GM12801 (cell line): ENCODE data around the gene CHID1.

Source experiments
- CTCF ChIP-seq: IDR thresholded peaks from one replicate; pipeline ENCODE4 v1.5.1; 2011; ENCODE audit warnings: control low read depth; ENCODE audit not compliant: insufficient read length; ENCODE audit errors: extremely low read depth

CHID1 gene

GRCh38 chr11:931385-931784 lies 20.8 kb upstream of the CHID1 start:
- no peak for TF ChIP-seq CTCF

- TF ChIP-seq CTCF: no peak
These were observed 18.8 kb upstream of the CHID1 start for GRCh38 chr11:929405-929804.

GRCh38 chr11:928786-929185 lies 18.2 kb upstream of the CHID1 start:
- TF ChIP-seq CTCF: no peak

GRCh38 chr11:927871-928270 lies 17.3 kb upstream of the CHID1 start:
- no peak for TF ChIP-seq CTCF

- TF ChIP-seq CTCF: no peak
These were observed 15.8 kb upstream of the CHID1 start for GRCh38 chr11:926341-926916.

GRCh38 chr11:925496-926301 lies 15.1 kb upstream of the CHID1 start, which contains the start of gene AP2A2:
Gene AP2A2 (plus strand): TSS chr11:925870. CDS start chr11:926022, 152 bp downstream.
- TF ChIP-seq CTCF: no peak

- TF ChIP-seq CTCF: no peak
These were observed 14.5 kb upstream of the CHID1 start for GRCh38 chr11:925158-925495.
